ENCODE results near the gene RASSF5.

- TF ChIP-seq CTCF (IDR thresholded peaks at IDR 0.05) (no peak), CREB1 (CRISPR knock-in tag; IDR thresholded peaks at IDR 0.05) (no peak), TEAD1 (CRISPR knock-in tag; IDR thresholded peaks at IDR 0.05) (no peak), CDX4 (CRISPR knock-in tag; IDR thresholded peaks at IDR 0.05; ENCODE audit: borderline replicate concordance) (no peak), TCF7 (CRISPR knock-in tag; IDR thresholded peaks at IDR 0.05; ENCODE audit: low read depth) (no peak), FOXP4 (CRISPR knock-in tag; IDR thresholded peaks at IDR 0.05) (no peak), NFYB (CRISPR knock-in tag; conservative IDR thresholded peaks at IDR 0.05; ENCODE audit: low read depth) (no peak), ZNF396 (CRISPR knock-in tag; IDR thresholded peaks at IDR 0.05; ENCODE audit: borderline replicate concordance) (no peak), IRF1 (CRISPR knock-in tag; IDR thresholded peaks at IDR 0.05) (no peak)
Observed at GRCh38 chr1:206472886-206473285, 34.4 kb upstream of the RASSF5 start.

Measured in WTC11 (cell line).